Liver (tissue), 9 donors: Measurements from ENCODE around the gene NIF3L1. TPM values are rescaled to one million over a fixed set of nuclear protein-coding genes. Genes with fewer than 3 reads are reported as not detected.

Experiments used
- DNase-seq: peaks from one replicate; pipeline ENCODE4 v3.0.0-alpha.2; 2017; ENCODE audit warnings: low spot score
- H3K27ac ChIP-seq, 2 donors: one replicate each; pipeline ENCODE4 v1.7.0; 2013; ENCODE audit warnings: inconsistent platforms in 2 of 2, low read length in 2 of 2, control low read depth in 1 of 2, low read depth in 1 of 2, mild to moderate bottlenecking in 1 of 2
- H3K27me3 ChIP-seq, 4 donors: one replicate each; pipeline versions ENCODE4 v1.6.1 to v1.7.0; 2013; ENCODE audit warnings: low read length in 3 of 4, inconsistent platforms in 1 of 4, mild to moderate bottlenecking in 1 of 4, moderate library complexity in 1 of 4; ENCODE audit not compliant: control insufficient read depth in 4 of 4, insufficient read depth in 4 of 4
- H3K36me3 ChIP-seq, 4 donors: one replicate each; pipeline versions ENCODE4 v1.6.1 to v1.7.0; 2013; ENCODE audit warnings: low read length in 3 of 4, mild to moderate bottlenecking in 3 of 4, low read depth in 1 of 4, moderate library complexity in 1 of 4; ENCODE audit not compliant: control insufficient read depth in 4 of 4, insufficient read depth in 3 of 4
- H3K4me1 ChIP-seq, 4 donors: one replicate each; pipeline versions ENCODE4 v1.6.1 to v1.7.0; 2013; ENCODE audit warnings: low read length in 3 of 4, mild to moderate bottlenecking in 3 of 4, moderate library complexity in 1 of 4; ENCODE audit not compliant: control insufficient read depth in 4 of 4, insufficient read depth in 4 of 4
- H3K4me3 ChIP-seq, 3 donors: one replicate each; pipeline versions ENCODE4 v1.6.1 to v1.7.0; 2013; ENCODE audit warnings: low read length in 3 of 3, control low read depth in 1 of 3, low read depth in 1 of 3, mild to moderate bottlenecking in 1 of 3
- H3K9ac ChIP-seq, 2 donors: one replicate each; pipeline ENCODE4 v1.7.0; 2013; ENCODE audit warnings: low read length in 2 of 2, mild to moderate bottlenecking in 2 of 2, moderate library complexity in 2 of 2, control low read depth in 1 of 2, low read depth in 1 of 2
- H3K9me3 ChIP-seq, 4 donors: one replicate each; pipeline versions ENCODE4 v1.6.1 to v1.7.0; 2013; ENCODE audit warnings: low read length in 3 of 4; ENCODE audit not compliant: control insufficient read depth in 4 of 4
- EGR1 ChIP-seq, 2 donors: IDR thresholded peaks; 2 replicates each; pipeline ENCODE4 v1.6.1; 2016 to 2018; ENCODE audit warnings: antibody characterized with exemption in 2 of 2, low read depth in 2 of 2
- FOXA2 ChIP-seq: IDR thresholded peaks from 2 replicates; pipeline ENCODE4 v1.6.1; 2016; ENCODE audit warnings: antibody characterized with exemption
- GABPA ChIP-seq, 2 donors: IDR thresholded peaks in 1 of 2; conservative IDR thresholded peaks in 1 of 2; 2 replicates each; pipeline ENCODE4 v1.6.1; 2016; ENCODE audit warnings: antibody characterized with exemption in 2 of 2, mild to moderate bottlenecking in 1 of 2, moderate library complexity in 1 of 2
- JUND ChIP-seq, 2 donors: IDR thresholded peaks; 2 replicates each; pipeline ENCODE4 v1.6.1; 2016; ENCODE audit warnings: antibody characterized with exemption in 2 of 2
- NR2F2 ChIP-seq: IDR thresholded peaks from 2 replicates; pipeline ENCODE4 v1.6.1; 2016; ENCODE audit warnings: antibody characterized with exemption
- RAD21 ChIP-seq, 2 donors: IDR thresholded peaks; 2 replicates each; pipeline ENCODE4 v1.6.1; 2016; ENCODE audit warnings: antibody characterized with exemption in 2 of 2, mild to moderate bottlenecking in 2 of 2
- SP1 ChIP-seq: IDR thresholded peaks from 2 replicates; pipeline ENCODE4 v1.6.1; 2018; ENCODE audit warnings: antibody characterized with exemption, mild to moderate bottlenecking
- ZBTB33 ChIP-seq: IDR thresholded peaks from 2 replicates; pipeline ENCODE4 v1.6.1; 2016; ENCODE audit warnings: antibody characterized with exemption
- WGBS: extraction: QIAGEN DNeasy Blood & Tissue Kit; methylation state at CpG from one replicate; pipeline ENCODE4 v1.1.7; 2013; 5-methylcytosine and 5-hydroxymethylcytosine counted together
- polyA plus RNA-seq, 2 donors: library from polyadenylated mRNA; stranded (reverse) in 1 of 2; unstranded in 1 of 2; fragments of 200-250 nt in 1 of 2; fragments of >200 nt in 1 of 2; fragmentation: Nextera tagmentation in 1 of 2; extraction: Ambion mirVana in 1 of 2; gene quantifications; one replicate each; pipeline versions ENCODE4 v1.2.1 to v1.2.3, GENCODE V29; 2013 to 2015
- total RNA-seq, 2 donors: library from RNA; depleted of rRNA; stranded (reverse); fragments of >200 nt; gene quantifications; one replicate each; pipeline ENCODE4 v1.2.3, GENCODE V29; 2014
- TF ChIP-seq, protein P1 (sequence below): IDR thresholded peaks from 2 replicates; pipeline ENCODE4 v1.6.1; 2016; ENCODE audit warnings: antibody characterized with exemption, mild to moderate bottlenecking
- TF ChIP-seq, protein P2 (sequence below): fragments of 150-350 bp; IDR thresholded peaks from 2 replicates; pipeline ENCODE4 v1.5.1; 2017; ENCODE audit warnings: improper control_type of control experiment, low read depth, low read length; ENCODE audit not compliant: missing input control
- TF ChIP-seq, protein P3 (sequence below): IDR thresholded peaks from 2 replicates; pipeline ENCODE4 v1.6.1; 2016; ENCODE audit warnings: antibody characterized with exemption
- donor health status: healthy.
- donor health status: healthy.
- donor health status: healthy.
- donor health status: healthy.
- donor health status: healthy.

The NIF3L1 gene
- total and polyA plus RNA-seq, 4 donors = 13.2 to 20.7 (median 16.5) TPM

DNA sequence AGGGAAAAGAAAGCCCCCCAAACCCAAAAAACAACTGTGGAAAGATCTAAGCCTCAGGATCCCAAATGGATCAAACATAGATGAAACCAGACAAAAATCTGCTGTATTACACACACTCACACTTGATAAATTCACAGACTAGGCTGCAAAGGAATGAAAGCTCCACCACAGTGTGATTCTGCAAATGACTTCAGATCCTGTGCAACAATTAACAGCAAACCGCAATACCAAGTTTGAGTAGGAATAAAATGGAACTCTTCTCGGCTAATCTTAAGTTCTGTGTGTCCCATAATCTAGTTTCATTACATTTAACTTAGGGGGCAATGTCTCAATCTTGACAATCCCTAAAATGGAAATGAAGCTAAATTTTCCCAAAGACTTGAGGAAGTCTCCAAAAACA is 36.6 kb upstream of the NIF3L1 start:
- WGBS = 96% methylated on average over 2 of the region's 2 CpGs
- Histone ChIP-seq H3K9ac (no peak overlapping the region), H3K27ac (no peak overlapping the region)

GRCh38 chr2:200856806-200857205 is 32.4 kb upstream of the NIF3L1 start:
- peaks cover 20 to 74% (median 66%) of the 10 kb centered on the region in 4 donors for H3K36me3 ChIP-seq
- 92% methylated on average over 8 of the region's 8 CpGs for WGBS
- H3K9me3 ChIP-seq = no peaks in the 10 kb centered on the region

More for the DNA sequence above, 36.6 kb upstream of the NIF3L1 start:
- no peak for TF ChIP-seq SP1
- TF ChIP-seq, protein P1, sequence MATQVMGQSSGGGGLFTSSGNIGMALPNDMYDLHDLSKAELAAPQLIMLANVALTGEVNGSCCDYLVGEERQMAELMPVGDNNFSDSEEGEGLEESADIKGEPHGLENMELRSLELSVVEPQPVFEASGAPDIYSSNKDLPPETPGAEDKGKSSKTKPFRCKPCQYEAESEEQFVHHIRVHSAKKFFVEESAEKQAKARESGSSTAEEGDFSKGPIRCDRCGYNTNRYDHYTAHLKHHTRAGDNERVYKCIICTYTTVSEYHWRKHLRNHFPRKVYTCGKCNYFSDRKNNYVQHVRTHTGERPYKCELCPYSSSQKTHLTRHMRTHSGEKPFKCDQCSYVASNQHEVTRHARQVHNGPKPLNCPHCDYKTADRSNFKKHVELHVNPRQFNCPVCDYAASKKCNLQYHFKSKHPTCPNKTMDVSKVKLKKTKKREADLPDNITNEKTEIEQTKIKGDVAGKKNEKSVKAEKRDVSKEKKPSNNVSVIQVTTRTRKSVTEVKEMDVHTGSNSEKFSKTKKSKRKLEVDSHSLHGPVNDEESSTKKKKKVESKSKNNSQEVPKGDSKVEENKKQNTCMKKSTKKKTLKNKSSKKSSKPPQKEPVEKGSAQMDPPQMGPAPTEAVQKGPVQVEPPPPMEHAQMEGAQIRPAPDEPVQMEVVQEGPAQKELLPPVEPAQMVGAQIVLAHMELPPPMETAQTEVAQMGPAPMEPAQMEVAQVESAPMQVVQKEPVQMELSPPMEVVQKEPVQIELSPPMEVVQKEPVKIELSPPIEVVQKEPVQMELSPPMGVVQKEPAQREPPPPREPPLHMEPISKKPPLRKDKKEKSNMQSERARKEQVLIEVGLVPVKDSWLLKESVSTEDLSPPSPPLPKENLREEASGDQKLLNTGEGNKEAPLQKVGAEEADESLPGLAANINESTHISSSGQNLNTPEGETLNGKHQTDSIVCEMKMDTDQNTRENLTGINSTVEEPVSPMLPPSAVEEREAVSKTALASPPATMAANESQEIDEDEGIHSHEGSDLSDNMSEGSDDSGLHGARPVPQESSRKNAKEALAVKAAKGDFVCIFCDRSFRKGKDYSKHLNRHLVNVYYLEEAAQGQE = no peak
- TF ChIP-seq FOXA2 = no peak
- TF ChIP-seq, protein P2, sequence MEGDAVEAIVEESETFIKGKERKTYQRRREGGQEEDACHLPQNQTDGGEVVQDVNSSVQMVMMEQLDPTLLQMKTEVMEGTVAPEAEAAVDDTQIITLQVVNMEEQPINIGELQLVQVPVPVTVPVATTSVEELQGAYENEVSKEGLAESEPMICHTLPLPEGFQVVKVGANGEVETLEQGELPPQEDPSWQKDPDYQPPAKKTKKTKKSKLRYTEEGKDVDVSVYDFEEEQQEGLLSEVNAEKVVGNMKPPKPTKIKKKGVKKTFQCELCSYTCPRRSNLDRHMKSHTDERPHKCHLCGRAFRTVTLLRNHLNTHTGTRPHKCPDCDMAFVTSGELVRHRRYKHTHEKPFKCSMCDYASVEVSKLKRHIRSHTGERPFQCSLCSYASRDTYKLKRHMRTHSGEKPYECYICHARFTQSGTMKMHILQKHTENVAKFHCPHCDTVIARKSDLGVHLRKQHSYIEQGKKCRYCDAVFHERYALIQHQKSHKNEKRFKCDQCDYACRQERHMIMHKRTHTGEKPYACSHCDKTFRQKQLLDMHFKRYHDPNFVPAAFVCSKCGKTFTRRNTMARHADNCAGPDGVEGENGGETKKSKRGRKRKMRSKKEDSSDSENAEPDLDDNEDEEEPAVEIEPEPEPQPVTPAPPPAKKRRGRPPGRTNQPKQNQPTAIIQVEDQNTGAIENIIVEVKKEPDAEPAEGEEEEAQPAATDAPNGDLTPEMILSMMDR = no peak
- no peak for TF ChIP-seq JUND (IDR thresholded peaks at IDR 0.05)
- no peaks in the 10 kb centered on the region for H3K27me3 ChIP-seq
- H3K4me1 ChIP-seq = no peaks in the 10 kb centered on the region
- H3K4me3 ChIP-seq = no peak overlapping the region
- H3K9me3 ChIP-seq = no peaks in the 10 kb centered on the region
- H3K36me3 ChIP-seq = peaks cover 26 to 63% (median 60%) of the 10 kb centered on the region in 4 donors
- DNase-seq = no peak

More at GRCh38 chr2:200856806-200857205, 32.4 kb upstream of the NIF3L1 start:
- Histone ChIP-seq H3K4me1 (peaks cover 0 to 27% (median 25%) of the 10 kb centered on the region in 4 donors), H3K27ac (no peak overlapping the region), H3K4me3 (no peak overlapping the region), H3K9ac (no peak overlapping the region), H3K27me3 (no peaks in the 10 kb centered on the region)
- TF ChIP-seq ZBTB33 (no peak), JUND (IDR thresholded peaks at IDR 0.05) (no peak), EGR1 (IDR thresholded peaks at IDR 0.05; ENCODE audit: low read depth in 2 of 2) (no peak), RAD21 (IDR thresholded peaks at IDR 0.05) (no peak), NR2F2 (no peak), GABPA (IDR thresholded peaks at IDR 0.05 in 1 of 2, conservative IDR thresholded peaks at IDR 0.05 in 1 of 2) (no peak)
- TF ChIP-seq, protein P2 = no peak
- TF ChIP-seq, protein P1 = no peak
- TF ChIP-seq, protein P3, sequence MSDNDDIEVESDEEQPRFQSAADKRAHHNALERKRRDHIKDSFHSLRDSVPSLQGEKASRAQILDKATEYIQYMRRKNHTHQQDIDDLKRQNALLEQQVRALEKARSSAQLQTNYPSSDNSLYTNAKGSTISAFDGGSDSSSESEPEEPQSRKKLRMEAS = no peak
- no peak for DNase-seq
